HG02884 (cell line): Measurements from ENCODE around the gene MUL1.
"Not testable (repeated sequence)": the region's sequence is repeated elsewhere in the genome, so short reads cannot be mapped to it uniquely, and the experiment has no call there.

Experiments
- ATAC-seq: cut with Tn5 transposase; IDR thresholded peaks from one replicate; pipeline ENCODE4 v1.9.1; 2021; ENCODE audit warnings: mild to moderate bottlenecking, moderate library complexity; ENCODE audit not compliant: unreplicated experiment

Gene MUL1

DNA sequence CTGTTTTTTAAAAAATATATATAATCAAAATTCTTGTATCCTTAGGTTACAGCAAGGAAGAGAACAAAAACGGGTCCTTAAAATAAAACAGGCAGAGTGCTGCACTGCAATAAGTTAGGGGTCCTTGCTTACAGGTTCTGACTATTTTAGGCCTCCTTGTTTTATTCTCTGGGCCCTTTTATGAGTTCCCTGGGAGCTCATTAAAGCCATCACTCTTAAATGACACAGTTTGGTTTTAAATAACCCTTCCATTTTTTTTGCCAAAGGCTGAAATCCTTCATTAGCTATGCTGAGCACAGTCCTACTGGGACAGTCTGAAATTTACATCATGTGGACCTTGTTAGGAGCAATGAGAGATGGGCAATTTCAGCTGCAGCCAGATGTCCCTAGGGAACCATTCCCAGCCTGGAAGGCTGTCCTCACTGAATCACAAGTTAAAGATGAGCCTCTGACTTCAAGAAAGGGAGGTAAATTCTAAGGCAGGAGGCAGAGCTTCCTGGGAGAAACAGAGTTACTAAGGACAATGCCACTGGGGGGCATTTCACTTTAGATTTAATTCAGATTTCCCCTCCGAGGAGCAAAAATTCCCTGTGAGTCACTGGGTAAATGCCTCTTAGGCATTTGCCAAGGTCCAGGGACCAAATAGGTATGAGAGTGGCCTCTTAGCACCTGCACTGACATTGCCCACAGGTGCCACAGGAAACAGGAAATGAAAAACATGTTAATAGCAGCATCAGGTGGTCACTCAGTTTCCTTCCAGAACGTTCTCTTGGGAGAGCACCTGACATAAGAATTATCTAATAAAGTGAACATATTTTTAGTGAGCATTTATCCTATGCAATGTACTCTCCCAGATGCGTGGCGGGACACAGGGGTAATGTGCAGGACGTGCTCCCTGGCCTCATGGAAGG lies 3.8 kb upstream of the MUL1 start:
- no peak for ATAC-seq

DNA sequence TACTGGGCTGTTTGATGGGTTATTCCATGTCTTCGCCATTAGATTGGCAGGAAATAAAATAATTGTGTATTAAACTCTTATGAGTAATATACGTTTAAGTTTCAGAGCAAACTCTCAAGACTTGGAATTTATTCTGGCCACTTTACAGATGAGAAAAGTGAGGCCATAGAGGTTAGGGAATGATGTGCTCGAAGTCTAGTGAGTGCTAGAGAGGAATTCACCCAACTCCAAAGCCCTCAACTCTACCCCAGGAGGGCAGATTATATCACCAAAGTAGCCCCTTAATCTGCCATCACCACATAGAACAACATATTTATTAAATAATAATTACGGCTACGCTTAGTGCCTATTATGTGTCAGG lies 440 bp upstream of the MUL1 start:
- ATAC-seq, result no peak

DNA sequence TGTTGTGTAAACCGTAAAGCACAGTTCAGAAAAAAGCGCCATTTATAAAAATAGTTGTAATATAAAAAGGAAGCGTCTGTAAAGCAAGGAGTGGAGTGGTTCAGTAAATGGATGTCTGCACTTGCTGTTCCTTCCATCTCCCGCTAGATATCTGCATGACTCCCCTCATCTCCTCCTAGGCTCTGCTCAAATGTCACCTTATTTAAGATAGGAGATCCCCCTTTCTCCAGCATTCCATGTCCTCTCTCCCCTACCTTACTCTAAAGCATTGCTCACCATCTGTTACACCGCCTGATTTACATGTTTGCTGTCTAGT lies 745 bp downstream of the MUL1 start:
- ATAC-seq, result peak; percentile 33

DNA sequence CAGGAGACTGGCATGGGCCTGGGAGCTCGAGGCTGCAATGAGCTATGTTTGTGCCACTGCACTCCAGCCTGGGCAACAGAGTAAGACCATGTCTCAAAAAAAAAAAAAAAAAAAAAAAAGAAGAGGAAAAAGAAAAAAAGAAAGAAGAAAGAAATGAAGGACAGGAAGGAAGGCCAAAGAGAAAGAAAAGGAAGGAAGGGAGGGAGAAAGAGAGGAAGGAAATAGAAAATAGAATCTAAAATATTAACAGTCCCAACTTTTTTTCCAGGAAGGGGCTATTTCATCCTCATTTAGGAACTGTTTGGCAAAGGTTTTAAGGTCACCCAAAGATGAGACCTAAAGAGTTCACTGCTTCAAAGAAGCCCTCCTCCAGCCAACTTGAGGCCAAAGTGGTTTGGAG lies 2.5 kb downstream of the MUL1 start:
- no peak for ATAC-seq

DNA sequence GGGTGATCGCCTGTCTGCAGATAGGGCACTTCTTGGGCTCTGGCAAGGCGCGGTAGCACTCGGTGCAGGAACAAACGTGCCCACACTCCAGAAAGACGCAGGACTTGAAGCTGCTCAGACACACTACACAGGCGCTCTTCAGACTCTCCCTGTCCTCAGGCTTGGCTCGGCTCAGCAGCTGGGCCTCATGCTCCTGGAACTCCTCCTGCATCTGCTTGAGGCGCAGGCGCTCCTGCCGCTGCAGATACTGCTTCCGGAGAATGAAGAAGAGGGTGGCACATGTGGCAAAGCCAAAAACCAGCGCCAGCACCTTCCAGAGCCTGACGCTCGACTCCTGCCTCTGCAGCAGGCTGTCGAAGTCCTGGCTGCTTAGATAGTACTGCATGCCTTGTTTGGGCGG lies 7.2 kb downstream of the MUL1 start:
- no peak for ATAC-seq

DNA sequence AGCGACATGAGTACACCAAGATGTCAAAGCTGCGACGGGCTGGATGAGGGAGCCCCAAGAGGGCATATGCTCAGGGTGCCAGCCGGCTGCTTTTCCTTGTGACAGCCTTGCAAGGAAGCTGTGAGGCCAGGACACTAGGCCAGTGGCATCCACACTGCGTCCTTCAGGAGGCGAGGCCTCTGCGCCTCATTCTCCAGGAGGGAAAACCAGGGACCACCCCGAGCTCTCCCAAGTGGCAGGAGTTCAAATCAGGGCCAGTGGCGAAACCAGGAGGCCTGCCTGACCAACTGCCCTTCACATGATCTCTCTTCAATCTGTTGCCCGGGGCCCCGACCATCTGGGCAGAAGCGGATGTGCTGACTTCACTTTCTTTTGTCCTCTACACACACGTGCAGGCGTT lies 8.2 kb downstream of the MUL1 start:
- no peak for ATAC-seq

GRCh38 chr1:20499105-20499504 lies 8.8 kb downstream of the MUL1 start:
- ATAC-seq, result no peak

- ATAC-seq, result no peak
Measured at GRCh38 chr1:20498116-20498515, 9.8 kb downstream of the MUL1 start.

- no peak for ATAC-seq
Measured at GRCh38 chr1:20497506-20497905, 10.4 kb downstream of the MUL1 start.

- ATAC-seq, result not testable (repeated sequence)
Measured at GRCh38 chr1:20496725-20497383, 11.1 kb downstream of the MUL1 start.

DNA sequence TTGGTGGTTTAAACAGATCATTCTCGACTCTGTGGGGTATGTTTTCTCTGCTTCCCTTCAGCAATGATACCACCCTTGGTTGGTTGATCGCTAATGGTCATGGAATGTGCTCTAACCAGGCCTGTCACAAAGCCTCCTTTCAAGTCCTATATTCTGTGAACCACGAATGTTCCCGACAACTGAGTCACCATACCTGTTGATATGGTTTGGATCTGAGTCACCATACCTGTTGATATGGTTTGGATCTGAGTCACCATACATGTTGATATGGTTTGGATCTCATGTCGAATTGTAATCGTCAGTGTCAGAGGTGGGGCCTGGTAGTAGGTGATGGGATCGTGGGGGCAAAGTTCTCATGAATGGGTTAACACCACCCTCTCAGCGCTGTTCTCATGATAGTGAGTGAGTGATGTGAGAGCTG lies 11.7 kb downstream of the MUL1 start:
- ATAC-seq, result no peak

GRCh38 chr1:20495661-20496060 lies 12.3 kb downstream of the MUL1 start:
- ATAC-seq, result no peak

DNA sequence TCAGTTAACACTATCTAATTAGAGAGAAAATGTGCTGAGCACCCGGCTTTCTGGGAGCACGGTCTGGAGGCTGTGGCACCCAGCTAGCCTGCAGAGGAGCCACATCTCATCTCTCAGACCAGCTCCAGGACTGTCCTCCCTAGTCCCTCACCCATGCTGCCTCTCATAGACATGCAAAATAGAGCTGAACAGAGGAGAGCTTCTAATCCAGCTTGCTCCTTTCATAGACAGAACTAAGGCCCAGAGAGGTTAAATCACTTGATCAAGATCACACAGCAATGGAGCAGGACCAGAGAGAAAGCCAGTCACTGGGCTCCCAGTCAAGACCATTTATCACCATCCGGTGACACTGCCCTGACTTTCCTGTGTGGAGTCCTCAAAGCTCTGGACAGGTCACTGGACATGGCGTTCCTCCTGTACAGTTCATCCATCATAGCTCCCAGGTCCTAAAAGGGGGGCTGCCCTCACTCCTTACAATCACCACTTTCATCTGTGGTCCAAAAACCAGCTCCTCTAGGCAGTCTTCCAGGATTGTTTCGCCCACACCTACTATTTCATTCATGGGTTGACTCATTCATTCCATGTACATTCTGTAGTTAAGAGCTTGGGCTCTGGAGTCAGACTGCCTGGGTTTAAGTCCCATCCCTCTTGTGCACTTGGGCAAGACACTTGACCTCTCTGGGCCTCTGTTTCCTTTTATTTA lies 13.2 kb downstream of the MUL1 start:
- no peak for ATAC-seq

DNA sequence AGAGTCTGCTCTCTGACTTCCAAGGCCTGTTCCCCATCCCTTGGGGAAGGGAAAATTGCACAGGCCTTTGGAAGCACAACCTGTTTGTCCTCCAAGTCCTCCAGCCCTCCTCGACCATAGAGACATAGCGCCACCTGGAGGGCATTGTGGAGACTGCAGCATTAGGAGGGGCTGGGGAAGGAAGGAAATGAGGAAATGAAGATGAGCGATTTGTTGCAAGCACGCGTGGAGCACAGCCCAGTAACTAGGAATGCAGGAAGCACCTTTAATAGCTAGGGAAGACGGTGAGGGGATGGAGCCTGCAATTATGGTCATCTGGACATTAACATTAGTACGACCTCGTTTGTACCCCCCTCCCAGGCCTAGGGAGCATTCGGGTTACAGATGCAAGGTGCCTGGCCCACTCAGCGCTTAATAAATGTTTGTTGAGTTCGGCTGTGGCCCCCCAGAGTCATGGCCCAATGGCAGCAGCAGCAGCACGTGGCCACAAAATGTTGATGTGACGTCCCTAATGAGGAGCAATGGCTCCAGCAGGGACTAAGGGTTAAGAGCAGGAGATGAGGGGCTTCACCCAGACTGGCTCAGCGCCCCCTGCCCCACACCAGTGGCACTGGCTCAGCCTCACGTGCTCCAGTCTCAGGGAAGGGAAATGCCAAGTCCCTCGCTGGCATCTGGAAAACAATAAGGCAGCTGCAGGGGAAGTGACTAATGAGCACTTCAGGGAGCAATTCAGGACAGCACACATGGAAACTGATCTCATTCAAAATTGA lies 13.9 kb downstream of the MUL1 start:
- ATAC-seq, result no peak

DNA sequence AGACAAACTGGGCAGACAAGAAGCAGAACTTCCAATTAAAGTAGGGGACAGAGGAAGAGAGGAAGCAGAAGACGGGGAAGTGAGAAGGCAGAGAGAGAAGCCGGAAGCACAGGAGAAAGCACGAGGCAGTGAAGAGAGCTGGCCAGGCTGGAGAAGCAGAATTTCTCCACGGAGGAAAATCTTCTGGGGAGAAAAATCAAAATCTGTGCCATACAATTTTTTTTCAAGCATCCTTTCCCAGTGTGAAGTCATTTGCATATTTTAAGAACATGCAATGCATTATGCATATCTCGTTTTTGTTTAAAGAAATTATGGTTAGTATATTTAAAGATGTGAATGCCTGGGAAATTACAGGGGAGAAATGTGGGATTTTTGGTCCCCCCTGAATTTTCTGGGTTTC lies 14.6 kb downstream of the MUL1 start:
- ATAC-seq, result no peak

DNA sequence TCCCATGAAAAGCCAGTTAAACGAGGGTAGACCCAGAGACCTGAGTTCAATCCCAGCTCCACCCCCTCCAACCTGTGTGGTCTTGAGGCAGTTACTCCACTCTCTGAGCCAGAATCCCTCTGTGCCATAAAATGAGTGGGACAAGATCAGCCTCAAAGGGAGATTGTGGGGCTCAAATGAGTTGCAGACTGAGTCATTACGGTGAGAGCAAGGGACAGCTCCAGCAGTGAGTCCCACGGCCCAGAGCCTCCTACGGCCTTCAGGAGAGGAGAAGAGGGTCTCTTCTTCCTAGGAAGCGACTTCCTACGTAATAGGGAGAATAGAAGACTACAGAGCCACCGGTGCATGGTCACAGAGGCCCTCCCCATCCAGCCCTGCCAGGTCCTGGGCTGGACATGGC lies 15.2 kb downstream of the MUL1 start:
- no peak for ATAC-seq

- ATAC-seq, result no peak
Measured at GRCh38 chr1:20491866-20492265, 16.1 kb downstream of the MUL1 start.

DNA sequence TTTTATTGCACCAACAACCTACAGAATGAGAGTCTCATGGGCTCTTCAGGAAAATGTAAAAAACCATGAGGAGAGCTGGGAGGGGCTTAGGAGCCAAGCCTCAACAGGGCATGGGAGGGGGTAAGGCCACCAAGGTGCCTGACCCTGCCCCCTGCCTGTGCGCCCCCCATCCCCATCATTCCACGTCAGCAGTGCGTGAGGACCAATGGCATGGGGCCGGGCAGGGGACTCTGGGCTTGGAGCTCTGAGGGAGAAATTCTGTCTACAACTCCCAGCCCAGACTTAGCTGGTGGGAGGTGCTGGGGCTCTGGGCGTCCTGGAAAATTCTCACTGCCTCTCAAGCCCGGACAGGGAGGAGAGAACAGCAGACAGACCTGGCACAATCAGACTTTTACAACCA lies 16.8 kb downstream of the MUL1 start:
- ATAC-seq, result no peak

- no peak for ATAC-seq
Measured at GRCh38 chr1:20487236-20487590, 20.7 kb downstream of the MUL1 start.

GRCh38 chr1:20486457-20487235 lies 21.3 kb downstream of the MUL1 start:
- ATAC-seq, result no peak
